HG03558 (cell line): ENCODE results near the gene ZBTB20.

Source experiments
- ATAC-seq: cut with Tn5 transposase; IDR thresholded peaks from one replicate; pipeline ENCODE4 v1.9.1; 2021; ENCODE audit warnings: moderate number of reproducible peaks; ENCODE audit not compliant: unreplicated experiment; ENCODE audit errors: extremely low read depth

ZBTB20 gene

GRCh38 chr3:114660808-114661207 lies 486.3 kb downstream of the ZBTB20 start:
- no peak for ATAC-seq

- ATAC-seq, result no peak
These were observed 487.0 kb downstream of the ZBTB20 start for GRCh38 chr3:114660124-114660523.

- no peak for ATAC-seq
These were observed 487.7 kb downstream of the ZBTB20 start for GRCh38 chr3:114659109-114660061.

GRCh38 chr3:114651555-114651954 lies 495.5 kb downstream of the ZBTB20 start:
- ATAC-seq, result no peak

- ATAC-seq, result no peak
These were observed 496.3 kb downstream of the ZBTB20 start for GRCh38 chr3:114650808-114651207.

- ATAC-seq, result no peak
These were observed 497.8 kb downstream of the ZBTB20 start for GRCh38 chr3:114649331-114649730.

GRCh38 chr3:114646526-114646925 lies 500.6 kb downstream of the ZBTB20 start:
- ATAC-seq, result no peak

- ATAC-seq, result no peak
These were observed 501.7 kb downstream of the ZBTB20 start for GRCh38 chr3:114645392-114645791.

- ATAC-seq, result no peak
These were observed 502.7 kb downstream of the ZBTB20 start for GRCh38 chr3:114644367-114644766.

- no peak for ATAC-seq
These were observed 503.9 kb downstream of the ZBTB20 start for GRCh38 chr3:114642951-114643741.

GRCh38 chr3:114640126-114640525 lies 507.0 kb downstream of the ZBTB20 start:
- no peak for ATAC-seq

- ATAC-seq, result no peak
These were observed 507.9 kb downstream of the ZBTB20 start for GRCh38 chr3:114639171-114639570.

- ATAC-seq, result no peak
These were observed 511.2 kb downstream of the ZBTB20 start for GRCh38 chr3:114635878-114636277.

- ATAC-seq, result no peak
These were observed 512.5 kb downstream of the ZBTB20 start for GRCh38 chr3:114634635-114635034.

GRCh38 chr3:114632757-114633424 lies 514.2 kb downstream of the ZBTB20 start:
- no peak for ATAC-seq

- no peak for ATAC-seq
These were observed 519.3 kb downstream of the ZBTB20 start for GRCh38 chr3:114627770-114628169.

GRCh38 chr3:114626751-114627150 lies 520.3 kb downstream of the ZBTB20 start:
- no peak for ATAC-seq

GRCh38 chr3:114624571-114625181 lies 522.4 kb downstream of the ZBTB20 start:
- no peak for ATAC-seq

GRCh38 chr3:114624047-114624445 lies 523.0 kb downstream of the ZBTB20 start:
- ATAC-seq, result no peak

- ATAC-seq, result no peak
These were observed 523.6 kb downstream of the ZBTB20 start for GRCh38 chr3:114623420-114624046.
